ENCODE measurements around the gene EMC10. TPM values are rescaled to one million over a fixed set of nuclear protein-coding genes. Genes with fewer than 3 reads are reported as not detected.

EMC10 gene
- total RNA-seq, 1 experiment from 2014 or later, result 200 TPM

DNA sequence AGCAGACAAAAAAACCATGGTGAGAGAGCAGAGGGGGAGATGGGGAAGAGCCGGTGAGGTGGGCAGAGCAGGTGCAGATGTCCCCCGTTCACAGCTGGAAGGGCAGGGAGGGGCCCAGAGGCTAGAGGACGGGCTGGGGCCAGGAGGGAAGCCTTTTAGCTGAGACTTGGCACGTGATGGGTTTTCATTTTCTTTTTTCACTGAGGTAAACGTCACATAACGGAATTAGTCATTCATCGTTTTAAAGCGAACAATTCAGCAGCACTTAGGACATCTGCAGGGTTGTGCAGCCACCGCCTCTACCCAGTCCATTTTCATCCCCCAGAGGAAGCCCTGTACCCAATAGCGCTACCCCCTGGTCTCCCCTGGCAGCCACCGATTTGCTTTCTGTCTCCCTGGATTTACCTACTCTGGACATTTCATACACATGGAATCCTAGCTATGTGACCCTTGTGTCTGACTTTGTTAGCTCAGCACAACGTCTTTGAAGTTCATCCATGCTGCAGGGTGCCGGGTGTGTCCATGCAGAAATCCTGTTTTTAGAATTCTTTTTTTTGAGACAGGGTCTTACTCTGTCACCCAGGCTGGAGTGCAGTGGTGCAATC lies 16.0 kb upstream of the EMC10 start:
- no TSS peak for BruUV-seq (replicated peaks)
- peak; percentile 23 for DNase-seq
- H3K4me1 Mint-ChIP-seq (ENCODE audit: low read depth, unreplicated experiment), result peaks cover 7% of the 10 kb centered on the region
- no peak overlapping the region for H3K4me3 Mint-ChIP-seq (ENCODE audit: low read depth, unreplicated experiment)
- no peak for TF ChIP-seq CTCF (IDR thresholded peaks at IDR 0.05; ENCODE audit: unreplicated experiment)
- H3K27me3 Mint-ChIP-seq (ENCODE audit: unreplicated experiment), result peaks cover 58% of the 10 kb centered on the region
- intact Hi-C loops (cut with micrococcal nuclease; ENCODE audit: unreplicated experiment), result loop anchor here (2.0 kb wide), 1 partner anchor 91 kb away; no protein-coding TSS in a partner anchor
- H3K9me3 Mint-ChIP-seq (ENCODE audit: low read depth, unreplicated experiment), result peaks cover 5% of the 10 kb centered on the region
- no peak overlapping the region for H3K27ac Mint-ChIP-seq (ENCODE audit: unreplicated experiment)
- H3K36me3 Mint-ChIP-seq (ENCODE audit: insufficient read depth, unreplicated experiment), result peaks cover 3% of the 10 kb centered on the region
- CTCF ChIA-PET, result interaction anchor here (1.3 to 1.5 kb wide), 2 partner anchors 91 to 103 kb away, joined by 7 to 9 read pairs; no protein-coding TSS in a partner anchor

DNA sequence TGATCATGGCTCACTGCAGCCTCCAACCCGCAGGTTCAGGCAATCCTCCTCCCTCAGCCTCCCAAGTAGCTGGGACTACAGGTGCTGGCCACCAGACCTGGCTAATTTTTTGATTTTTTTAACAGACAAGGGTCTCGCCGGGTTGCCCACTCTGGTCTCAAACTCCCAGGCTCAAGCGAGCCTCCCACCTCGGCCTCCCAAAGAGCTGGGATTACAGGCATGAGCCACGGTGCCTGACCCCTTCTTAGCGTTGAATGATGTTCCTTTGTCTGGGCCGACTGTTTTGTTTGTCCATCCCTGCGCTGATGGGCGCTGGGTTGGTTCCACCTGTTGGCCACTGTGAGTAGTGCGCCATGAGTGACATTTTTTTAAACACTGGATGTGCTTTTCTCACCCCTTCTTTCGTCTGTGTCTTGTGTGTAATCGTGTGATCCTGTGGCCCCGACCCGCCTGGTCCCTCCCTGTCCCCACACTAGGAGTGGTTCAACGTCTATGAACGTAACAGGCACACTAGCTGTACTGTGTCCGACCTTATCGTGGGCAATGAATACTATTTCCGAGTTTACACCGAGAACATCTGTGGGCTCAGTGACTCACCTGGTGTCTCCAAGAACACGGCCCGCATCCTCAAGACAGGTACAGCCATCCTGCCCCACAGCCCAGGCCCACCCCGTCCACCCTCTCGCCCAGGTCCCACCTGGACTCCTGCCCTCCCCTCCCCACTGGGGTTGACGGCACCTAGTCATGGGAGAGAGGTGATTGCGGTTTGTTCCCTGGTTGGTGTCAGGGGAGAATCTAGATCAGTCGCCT lies 15.0 kb upstream of the EMC10 start:
- Mint-ChIP-seq H3K4me1 (ENCODE audit: low read depth, unreplicated experiment) (peaks cover 7% of the 10 kb centered on the region), H3K9me3 (ENCODE audit: low read depth, unreplicated experiment) (peaks cover 2% of the 10 kb centered on the region), H3K27ac (ENCODE audit: unreplicated experiment) (no peak overlapping the region), H3K36me3 (ENCODE audit: insufficient read depth, unreplicated experiment) (peaks cover 3% of the 10 kb centered on the region), H3K4me3 (ENCODE audit: low read depth, unreplicated experiment) (no peak overlapping the region), H3K27me3 (ENCODE audit: unreplicated experiment) (peaks cover 51% of the 10 kb centered on the region)
- TF ChIP-seq CTCF (IDR thresholded peaks at IDR 0.05; ENCODE audit: unreplicated experiment), result peak; percentile 89
- peak; percentile 75 for DNase-seq
- no TSS peak for BruUV-seq (replicated peaks)
- intact Hi-C loops (cut with micrococcal nuclease; ENCODE audit: unreplicated experiment), result loop anchor here (2.0 kb wide), 1 partner anchor 92 kb away; no protein-coding TSS in a partner anchor
- CTCF ChIA-PET, result interaction anchor here (1.3 to 1.5 kb wide), 2 partner anchors 92 to 104 kb away, joined by 7 to 9 read pairs; no protein-coding TSS in a partner anchor

- no peak overlapping the region for H3K27ac Mint-ChIP-seq (ENCODE audit: unreplicated experiment)
- H3K9me3 Mint-ChIP-seq (ENCODE audit: low read depth, unreplicated experiment), result peaks cover 2% of the 10 kb centered on the region
- no TSS peak for BruUV-seq (replicated peaks)
- CTCF ChIA-PET, result interaction anchor here (1.0 kb wide), 1 partner anchor 94 kb away, joined by 5 read pairs; no protein-coding TSS in a partner anchor
- no peak overlapping the region for H3K4me3 Mint-ChIP-seq (ENCODE audit: low read depth, unreplicated experiment)
- H3K27me3 Mint-ChIP-seq (ENCODE audit: unreplicated experiment), result peaks cover 47% of the 10 kb centered on the region
- no peak for TF ChIP-seq CTCF (IDR thresholded peaks at IDR 0.05; ENCODE audit: unreplicated experiment)
- no peak for DNase-seq
- H3K36me3 Mint-ChIP-seq (ENCODE audit: insufficient read depth, unreplicated experiment), result peaks cover 3% of the 10 kb centered on the region
- H3K4me1 Mint-ChIP-seq (ENCODE audit: low read depth, unreplicated experiment), result peaks cover 7% of the 10 kb centered on the region
- intact Hi-C loops (cut with micrococcal nuclease; ENCODE audit: unreplicated experiment), result no loop called here
Observed at GRCh38 chr19:50462970-50463369, 13.3 kb upstream of the EMC10 start.

GRCh38 chr19:50464348-50464747 lies 12.0 kb upstream of the EMC10 start:
- Mint-ChIP-seq H3K27me3 (ENCODE audit: unreplicated experiment) (peaks cover 57% of the 10 kb centered on the region), H3K27ac (ENCODE audit: unreplicated experiment) (no peak overlapping the region), H3K36me3 (ENCODE audit: insufficient read depth, unreplicated experiment) (peaks cover 3% of the 10 kb centered on the region), H3K4me1 (ENCODE audit: low read depth, unreplicated experiment) (peaks cover 7% of the 10 kb centered on the region), H3K4me3 (ENCODE audit: low read depth, unreplicated experiment) (no peak overlapping the region), H3K9me3 (ENCODE audit: low read depth, unreplicated experiment) (peaks cover 2% of the 10 kb centered on the region)
- intact Hi-C loops (cut with micrococcal nuclease; ENCODE audit: unreplicated experiment), result no loop called here
- TF ChIP-seq CTCF (IDR thresholded peaks at IDR 0.05; ENCODE audit: unreplicated experiment), result no peak
- CTCF ChIA-PET, result interaction anchor here (0.7 kb wide), 1 partner anchor 21 kb away, joined by 3 read pairs; no protein-coding TSS in a partner anchor
- no TSS peak for BruUV-seq (replicated peaks)
- DNase-seq, result no peak
